ENCODE data around the gene INSIG1.

The INSIG1 gene

DNA sequence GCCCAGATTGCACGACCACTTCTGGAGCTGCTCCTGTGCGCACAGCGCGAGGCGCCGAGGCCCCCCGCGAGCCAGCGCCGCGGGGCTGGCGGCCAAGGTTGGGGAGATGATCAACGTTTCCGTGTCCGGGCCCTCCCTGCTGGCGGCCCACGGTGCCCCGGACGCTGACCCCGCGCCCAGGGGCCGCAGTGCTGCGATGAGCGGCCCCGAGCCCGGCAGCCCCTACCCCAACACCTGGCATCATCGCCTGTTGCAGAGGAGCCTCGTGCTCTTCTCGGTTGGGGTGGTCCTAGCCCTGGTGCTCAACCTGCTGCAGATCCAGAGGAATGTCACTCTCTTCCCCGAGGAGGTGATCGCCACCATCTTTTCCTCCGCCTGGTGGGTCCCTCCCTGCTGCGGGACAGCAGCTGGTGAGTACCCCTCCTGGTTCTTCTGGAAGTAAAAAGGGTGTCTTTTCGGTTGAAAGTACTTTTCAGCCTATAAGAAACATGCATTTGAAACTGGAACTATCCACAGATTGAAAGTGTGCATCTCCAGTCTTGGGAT is 683 bp downstream of the INSIG1 start:
- Mint-ChIP-seq H3K27me3 (ENCODE audit: low read depth) (no peaks in the 10 kb centered on the region), H3K36me3 (ENCODE audit: low read depth) (peaks cover 29% of the 10 kb centered on the region), H3K4me3 (peak overlapping the region; percentile 89), H3K27ac (peak overlapping the region; percentile 95), H3K9me3 (no peaks in the 10 kb centered on the region), H3K4me1 (ENCODE audit: low read depth) (peaks cover 40% of the 10 kb centered on the region)

DNA sequence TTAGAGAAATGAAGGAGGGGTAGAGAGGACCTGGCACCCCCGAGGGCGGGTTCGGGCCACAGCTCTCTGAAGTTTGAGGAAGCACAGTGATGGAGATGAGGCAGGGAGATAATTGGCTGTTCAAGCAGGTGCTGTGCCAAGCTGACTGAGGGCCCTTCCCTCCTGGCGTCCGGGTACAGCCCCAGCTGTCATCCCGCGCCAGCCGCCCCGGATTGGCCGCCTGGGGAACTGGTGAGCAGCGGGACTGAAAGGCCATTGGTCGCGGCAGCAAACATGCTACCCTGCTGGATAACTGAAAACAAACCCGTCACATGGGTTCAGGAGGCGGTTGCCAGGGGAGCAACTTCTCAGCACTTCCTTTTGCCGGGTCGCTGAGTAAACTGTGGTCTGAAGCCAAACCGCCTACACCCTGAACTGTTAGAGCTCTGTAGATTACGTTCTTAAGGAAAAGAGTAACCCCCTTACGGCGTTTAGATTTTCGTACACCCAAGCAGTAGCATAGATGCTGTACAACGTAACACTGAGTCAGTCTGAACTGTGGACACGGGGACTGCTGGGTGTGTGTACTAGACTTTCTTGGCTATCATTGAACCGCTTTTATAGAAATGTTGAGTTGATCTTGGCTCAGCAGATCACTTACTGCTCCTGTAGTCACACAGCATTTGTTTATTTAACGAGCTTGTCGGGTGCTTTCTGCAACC is 1.3 kb downstream of the INSIG1 start:
- peaks cover 33% of the 10 kb centered on the region for H3K36me3 Mint-ChIP-seq (ENCODE audit: low read depth)
- H3K4me1 Mint-ChIP-seq (ENCODE audit: low read depth), result peaks cover 40% of the 10 kb centered on the region
- peak overlapping the region; percentile 95 for H3K27ac Mint-ChIP-seq
- H3K9me3 Mint-ChIP-seq, result no peaks in the 10 kb centered on the region
- peak overlapping the region; percentile 89 for H3K4me3 Mint-ChIP-seq
- H3K27me3 Mint-ChIP-seq (ENCODE audit: low read depth), result no peaks in the 10 kb centered on the region

DNA sequence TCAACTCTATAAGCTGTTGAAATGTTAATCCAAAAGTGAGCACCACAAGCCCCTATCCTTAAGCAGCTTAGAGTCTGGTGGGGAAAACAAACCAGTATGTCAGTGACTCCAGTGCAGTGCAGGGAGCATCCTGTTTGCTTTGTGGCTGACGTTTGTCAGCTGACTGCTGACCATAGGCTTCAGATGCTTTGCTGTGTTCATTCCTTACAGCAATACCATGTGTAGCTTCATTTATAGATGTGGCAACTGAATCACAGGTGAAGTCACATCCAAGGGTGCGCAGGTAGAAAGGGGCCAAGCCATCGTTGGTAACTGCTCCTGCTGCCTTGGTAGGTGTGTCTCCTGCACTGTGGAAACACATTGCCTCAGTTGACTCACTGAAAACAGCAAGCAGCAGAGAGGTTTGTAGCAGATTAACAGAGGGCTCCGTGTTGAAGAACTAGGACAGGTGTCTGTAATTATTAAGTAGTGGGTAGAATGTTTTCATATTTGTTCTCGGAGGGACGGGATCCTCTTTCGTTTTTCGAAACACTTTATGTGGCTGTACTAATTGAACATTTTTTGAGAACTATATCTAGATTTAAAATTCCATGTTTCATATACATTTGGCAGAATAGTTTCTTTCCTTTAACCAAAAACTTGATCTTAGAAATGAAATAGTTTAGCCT is 2.0 kb downstream of the INSIG1 start:
- Mint-ChIP-seq H3K4me3 (peak overlapping the region; percentile 89), H3K27me3 (ENCODE audit: low read depth) (no peaks in the 10 kb centered on the region), H3K4me1 (ENCODE audit: low read depth) (peaks cover 42% of the 10 kb centered on the region), H3K36me3 (ENCODE audit: low read depth) (peaks cover 38% of the 10 kb centered on the region), H3K9me3 (no peaks in the 10 kb centered on the region), H3K27ac (peak overlapping the region; percentile 95)

DNA sequence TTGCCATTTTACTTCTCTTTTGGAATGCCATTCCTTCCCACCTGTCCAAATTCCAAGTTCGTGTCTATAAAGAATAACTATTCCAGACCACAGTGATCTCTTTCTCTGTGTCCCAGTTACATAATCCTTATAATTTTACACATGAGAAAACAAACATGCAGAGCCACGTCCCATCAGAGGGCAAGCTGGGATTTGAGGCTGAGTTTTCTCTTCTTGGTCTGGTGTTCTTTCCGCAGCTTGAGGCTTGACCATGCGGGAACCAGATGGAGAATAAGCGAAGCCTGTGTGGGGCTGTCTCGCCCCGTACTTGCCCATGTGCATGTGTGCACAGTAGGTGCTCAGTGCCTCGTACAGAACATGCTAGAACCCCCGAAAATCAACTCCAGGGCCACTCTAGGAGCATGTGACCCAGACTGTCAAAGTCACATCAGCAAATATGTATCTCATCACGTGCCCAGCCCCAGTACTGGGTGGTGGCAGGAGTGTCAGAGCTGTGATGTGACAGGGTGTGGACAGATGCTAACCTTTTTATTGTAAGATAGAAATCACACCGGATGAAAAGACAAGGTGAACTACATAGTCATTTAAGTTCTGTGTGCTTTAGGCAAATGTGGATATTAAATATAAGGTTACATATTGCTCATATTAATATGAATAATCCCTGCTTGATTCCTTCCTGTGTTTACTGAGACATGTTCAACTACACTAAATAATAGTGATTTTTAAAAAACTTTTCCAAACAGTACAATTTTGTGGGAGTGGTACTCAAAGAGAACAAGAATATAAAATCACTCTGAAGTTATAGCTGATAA is 3.2 kb downstream of the INSIG1 start:
- no peaks in the 10 kb centered on the region for H3K9me3 Mint-ChIP-seq
- peaks cover 44% of the 10 kb centered on the region for H3K4me1 Mint-ChIP-seq (ENCODE audit: low read depth)
- peak overlapping the region; percentile 47 for H3K27ac Mint-ChIP-seq
- H3K4me3 Mint-ChIP-seq, result peak overlapping the region; percentile 76
- H3K36me3 Mint-ChIP-seq (ENCODE audit: low read depth), result peaks cover 43% of the 10 kb centered on the region
- no peaks in the 10 kb centered on the region for H3K27me3 Mint-ChIP-seq (ENCODE audit: low read depth)

DNA sequence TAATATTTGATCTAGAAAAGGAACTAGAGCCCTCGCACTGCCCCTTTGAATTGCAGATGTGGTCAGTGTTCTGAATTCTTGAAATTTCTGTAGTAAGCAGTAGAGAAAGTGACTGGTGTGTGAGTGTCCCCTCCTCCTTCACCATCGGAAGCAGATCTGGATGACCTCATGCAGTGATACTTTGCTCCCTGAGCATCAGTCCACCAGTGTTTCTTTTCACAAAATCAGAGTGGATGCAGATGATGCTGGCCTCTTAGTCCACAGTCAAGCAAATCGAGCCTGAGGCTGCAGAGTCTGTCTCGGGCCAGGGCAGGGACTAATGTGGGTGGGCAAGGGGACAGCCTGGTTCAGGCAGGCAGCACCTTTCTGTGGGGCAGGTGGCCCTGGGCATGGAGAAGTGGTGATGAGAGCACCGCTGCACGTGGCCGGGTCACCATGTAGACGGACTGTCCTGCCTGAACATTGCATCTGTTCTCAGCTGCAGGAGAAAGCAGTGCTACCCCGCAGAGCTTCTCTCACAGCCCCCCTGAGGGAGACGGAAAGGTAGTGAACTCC is 5.4 kb downstream of the INSIG1 start:
- H3K4me1 Mint-ChIP-seq (ENCODE audit: low read depth), result peaks cover 42% of the 10 kb centered on the region
- H3K36me3 Mint-ChIP-seq (ENCODE audit: low read depth), result peaks cover 50% of the 10 kb centered on the region
- no peaks in the 10 kb centered on the region for H3K9me3 Mint-ChIP-seq
- no peaks in the 10 kb centered on the region for H3K27me3 Mint-ChIP-seq (ENCODE audit: low read depth)
- H3K4me3 Mint-ChIP-seq, result no peak overlapping the region
- H3K27ac Mint-ChIP-seq, result no peak overlapping the region

DNA sequence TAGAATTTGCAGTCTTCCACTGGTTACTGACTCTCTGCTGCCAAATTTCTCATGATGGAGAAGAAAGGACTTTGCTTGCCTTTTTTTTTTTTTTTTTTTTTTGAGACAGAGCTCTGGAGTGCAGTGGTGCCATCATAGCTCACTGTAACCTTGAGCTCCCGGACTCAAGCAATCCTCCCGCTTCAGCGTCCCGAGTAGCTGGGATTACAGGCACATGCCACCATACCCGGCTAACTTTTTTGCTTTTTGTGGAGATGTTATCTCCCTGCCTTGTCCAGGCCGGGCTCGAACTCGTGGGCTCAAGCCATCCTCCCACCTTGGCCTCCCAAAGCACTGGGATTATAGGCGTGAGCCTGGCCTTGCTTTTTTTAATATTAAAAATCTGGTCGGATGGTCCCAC is 6.2 kb downstream of the INSIG1 start:
- peaks cover 39% of the 10 kb centered on the region for H3K4me1 Mint-ChIP-seq (ENCODE audit: low read depth)

DNA sequence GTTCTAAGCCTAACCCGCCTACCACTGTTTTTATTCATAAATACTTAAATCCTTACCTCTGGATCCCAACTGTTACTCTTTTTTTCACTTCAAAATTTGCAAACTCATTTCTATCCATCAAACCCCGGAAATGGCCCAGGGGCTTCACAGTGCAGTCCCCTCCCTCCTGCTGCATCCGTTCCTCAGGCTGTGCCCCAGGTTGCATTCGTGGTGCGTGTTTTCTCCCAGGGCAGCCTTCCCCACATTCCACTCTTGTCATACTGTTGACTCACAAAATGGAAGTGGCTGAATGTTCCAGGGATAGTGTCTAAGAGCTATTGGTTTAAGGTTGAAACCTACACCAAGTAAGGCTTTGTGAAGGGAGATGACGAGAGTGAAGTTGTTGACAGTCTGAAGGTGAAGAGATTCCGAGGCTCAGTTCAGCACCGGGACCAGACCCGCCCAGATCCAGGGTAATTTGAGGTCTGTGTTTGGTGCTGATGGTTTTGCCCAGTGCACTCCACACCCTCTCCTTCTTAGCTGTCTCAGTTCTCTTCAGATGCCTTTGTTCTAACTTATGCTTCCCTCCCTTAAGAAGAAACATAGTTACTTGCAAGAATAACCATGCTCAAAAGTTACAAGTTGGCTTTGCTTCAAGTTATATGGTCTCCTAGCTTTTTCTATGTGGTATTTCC is 7.7 kb downstream of the INSIG1 start:
- H3K9me3 Mint-ChIP-seq, result no peaks in the 10 kb centered on the region
- H3K36me3 Mint-ChIP-seq (ENCODE audit: low read depth), result peaks cover 56% of the 10 kb centered on the region
- H3K27ac Mint-ChIP-seq, result peak overlapping the region; percentile 32
- H3K27me3 Mint-ChIP-seq (ENCODE audit: low read depth), result no peaks in the 10 kb centered on the region
- peaks cover 32% of the 10 kb centered on the region for H3K4me1 Mint-ChIP-seq (ENCODE audit: low read depth)
- H3K4me3 Mint-ChIP-seq, result no peak overlapping the region

More for the DNA sequence above, 6.2 kb downstream of the INSIG1 start:
- Mint-ChIP-seq H3K36me3 (ENCODE audit: low read depth) (peaks cover 56% of the 10 kb centered on the region), H3K9me3 (no peaks in the 10 kb centered on the region), H3K27ac (peak overlapping the region; percentile 36), H3K4me3 (no peak overlapping the region), H3K27me3 (ENCODE audit: low read depth) (no peaks in the 10 kb centered on the region)

DNA sequence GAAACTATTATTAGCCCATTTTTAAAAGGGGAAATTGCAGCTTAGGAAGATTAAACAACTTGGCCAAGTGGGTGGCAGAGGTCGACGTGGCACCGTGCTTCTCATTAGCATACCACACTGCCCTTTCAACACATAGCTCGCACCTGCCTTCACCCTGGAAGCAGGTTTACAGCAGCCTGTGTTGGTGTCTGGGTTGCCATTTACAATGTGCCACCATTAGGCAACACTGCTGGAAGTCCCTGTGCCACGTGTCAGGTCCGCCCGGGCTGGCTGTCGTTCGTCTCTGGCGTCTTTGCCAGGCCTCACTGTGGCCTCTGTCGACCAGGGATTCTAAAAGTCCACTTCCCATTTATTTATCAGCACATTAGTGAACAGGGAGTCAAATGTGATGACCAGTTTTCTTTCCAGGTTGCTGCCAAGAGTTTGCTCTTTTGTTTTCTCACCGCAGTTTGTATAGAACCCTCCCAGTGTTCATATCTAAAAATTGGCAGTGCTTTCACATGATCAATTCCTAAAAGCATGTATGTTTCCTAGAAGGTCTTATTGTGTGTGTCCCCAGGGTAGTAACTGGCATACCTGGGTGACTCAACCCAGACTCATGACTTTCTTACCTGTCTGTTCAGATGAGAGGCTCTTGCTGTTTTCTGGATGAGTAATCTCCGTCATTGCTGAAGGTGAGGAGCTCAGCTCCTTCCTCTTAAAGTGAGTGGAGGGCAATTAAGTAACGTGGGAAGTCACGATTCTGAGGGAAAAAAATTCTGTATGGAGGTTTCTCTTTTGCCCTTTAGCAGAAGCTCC is 9.2 kb downstream of the INSIG1 start:
- Mint-ChIP-seq H3K4me1 (ENCODE audit: low read depth) (peaks cover 19% of the 10 kb centered on the region), H3K27me3 (ENCODE audit: low read depth) (no peaks in the 10 kb centered on the region), H3K4me3 (no peak overlapping the region), H3K27ac (no peak overlapping the region), H3K36me3 (ENCODE audit: low read depth) (peaks cover 49% of the 10 kb centered on the region), H3K9me3 (no peaks in the 10 kb centered on the region)

DNA sequence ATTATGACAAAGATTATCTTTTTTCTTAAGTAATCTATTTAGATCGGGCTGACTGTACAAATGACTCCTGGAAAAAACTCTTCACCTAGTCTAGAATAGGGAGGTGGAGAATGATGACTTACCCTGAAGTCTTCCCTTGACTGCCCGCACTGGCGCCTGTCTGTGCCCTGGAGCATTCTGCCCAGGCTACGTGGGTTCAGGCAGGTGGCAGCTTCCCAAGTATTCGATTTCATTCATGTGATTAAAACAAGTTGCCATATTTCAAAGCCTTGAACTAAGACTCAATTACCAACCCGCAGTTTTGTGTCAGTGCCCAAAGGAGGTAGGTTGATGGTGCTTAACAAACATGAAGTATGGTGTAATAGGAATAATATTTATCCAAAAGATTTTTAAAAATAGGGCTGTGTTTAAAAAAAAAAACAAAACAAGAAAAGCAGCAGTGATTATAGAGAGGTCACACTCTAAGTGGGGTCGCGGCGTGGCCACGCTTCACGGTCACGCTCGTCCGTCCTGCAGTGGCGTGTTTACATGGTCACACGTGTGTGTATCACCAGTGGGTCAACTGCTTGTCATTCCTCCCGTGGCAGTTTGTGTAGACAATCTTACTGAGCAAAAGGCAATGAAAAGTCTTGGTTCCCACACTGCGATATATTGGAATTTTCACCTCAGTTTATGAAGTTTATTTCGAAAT is 10.8 kb downstream of the INSIG1 start:
- H3K4me1 Mint-ChIP-seq (ENCODE audit: low read depth), result peaks cover 17% of the 10 kb centered on the region
- peaks cover 48% of the 10 kb centered on the region for H3K36me3 Mint-ChIP-seq (ENCODE audit: low read depth)
- no peaks in the 10 kb centered on the region for H3K9me3 Mint-ChIP-seq
- no peaks in the 10 kb centered on the region for H3K27me3 Mint-ChIP-seq (ENCODE audit: low read depth)
- no peak overlapping the region for H3K27ac Mint-ChIP-seq
- no peak overlapping the region for H3K4me3 Mint-ChIP-seq

DNA sequence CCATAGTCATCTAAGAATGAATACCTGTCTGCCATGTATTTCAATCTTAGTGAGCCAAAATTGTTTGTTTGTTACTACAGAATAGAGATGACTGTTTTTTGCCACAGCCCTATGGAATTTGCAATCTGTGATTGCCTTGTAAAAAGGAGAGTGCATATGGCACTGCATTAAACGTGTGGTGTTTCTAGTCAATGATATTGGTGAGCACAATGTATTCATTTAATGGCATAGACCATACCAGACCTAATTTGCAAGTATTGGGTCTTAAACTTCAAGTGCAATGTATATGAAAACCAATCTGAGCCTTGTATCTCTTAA is 11.3 kb downstream of the INSIG1 start:
- H3K9me3 Mint-ChIP-seq, result no peaks in the 10 kb centered on the region
- H3K4me3 Mint-ChIP-seq, result no peak overlapping the region
- no peak overlapping the region for H3K27ac Mint-ChIP-seq
- peaks cover 17% of the 10 kb centered on the region for H3K4me1 Mint-ChIP-seq (ENCODE audit: low read depth)
- no peaks in the 10 kb centered on the region for H3K27me3 Mint-ChIP-seq (ENCODE audit: low read depth)
- H3K36me3 Mint-ChIP-seq (ENCODE audit: low read depth), result peaks cover 44% of the 10 kb centered on the region

DNA sequence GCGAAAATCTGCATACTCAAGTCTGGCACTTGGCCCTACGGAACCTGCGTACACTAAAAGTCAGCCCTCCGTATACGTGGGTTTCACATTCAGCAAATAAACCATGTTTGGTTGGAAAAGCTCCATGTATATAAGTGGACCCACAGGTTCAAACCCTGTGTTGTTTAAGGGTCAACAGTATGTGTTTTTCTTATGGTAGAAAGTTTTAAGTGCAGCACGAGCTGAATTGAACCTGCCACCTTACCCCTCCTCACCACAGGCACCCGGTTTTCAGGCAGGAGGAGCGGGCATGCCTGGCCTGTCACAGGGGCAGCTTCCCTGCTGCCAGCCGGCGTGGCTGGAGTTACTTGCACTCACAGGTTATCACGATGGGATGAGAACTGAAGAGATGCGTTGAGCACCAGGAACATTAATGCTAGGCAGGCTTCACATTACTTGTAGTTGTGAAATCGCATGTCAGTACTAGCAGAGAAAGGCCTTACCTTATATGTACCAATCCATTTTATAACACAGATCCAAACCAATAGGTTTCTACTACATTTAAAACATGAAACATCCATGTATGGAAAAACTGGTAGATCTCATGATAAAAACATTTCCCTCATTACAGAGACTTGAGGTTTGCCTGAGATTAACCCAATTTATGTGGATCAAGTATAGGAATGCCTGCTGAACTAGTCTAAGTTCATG is 12.9 kb downstream of the INSIG1 start:
- no peaks in the 10 kb centered on the region for H3K9me3 Mint-ChIP-seq
- peaks cover 35% of the 10 kb centered on the region for H3K36me3 Mint-ChIP-seq (ENCODE audit: low read depth)
- H3K4me1 Mint-ChIP-seq (ENCODE audit: low read depth), result peaks cover 7% of the 10 kb centered on the region
- no peaks in the 10 kb centered on the region for H3K27me3 Mint-ChIP-seq (ENCODE audit: low read depth)
- no peak overlapping the region for H3K4me3 Mint-ChIP-seq
- no peak overlapping the region for H3K27ac Mint-ChIP-seq

DNA sequence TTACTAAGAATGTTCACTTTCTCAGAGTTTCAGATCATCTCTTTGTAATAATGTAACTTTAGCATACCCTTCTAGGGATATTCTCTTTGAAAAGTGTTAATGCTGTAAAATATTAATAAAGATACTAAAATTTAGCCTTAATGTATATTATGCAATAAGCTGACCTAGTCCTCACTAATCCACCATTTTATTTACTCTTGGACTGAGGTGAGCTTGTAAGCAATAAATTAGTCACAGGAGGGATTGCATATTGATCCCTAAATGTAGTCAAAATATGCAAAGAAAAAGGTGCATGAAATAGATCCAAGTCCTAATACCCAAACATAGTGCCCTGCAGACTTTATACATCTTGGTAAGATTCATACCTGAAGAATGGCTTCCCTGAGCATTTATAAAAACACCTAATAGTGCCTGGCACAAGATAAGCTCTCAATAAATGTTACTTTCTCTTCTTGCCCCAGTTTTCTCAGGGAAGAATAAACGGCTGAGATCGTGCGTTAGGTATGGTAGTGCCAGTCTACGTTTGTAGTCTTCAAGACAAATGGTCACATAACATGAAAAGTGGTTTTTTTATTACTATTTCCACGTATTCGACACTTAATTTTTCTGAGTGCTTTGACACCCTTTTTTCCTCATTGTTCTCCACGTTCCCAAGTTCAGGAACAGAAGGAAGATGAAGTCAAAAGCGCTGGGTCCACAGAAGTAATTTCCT is 14.3 kb downstream of the INSIG1 start:
- Mint-ChIP-seq H3K36me3 (ENCODE audit: low read depth) (peaks cover 30% of the 10 kb centered on the region), H3K27ac (no peak overlapping the region), H3K9me3 (no peaks in the 10 kb centered on the region), H3K4me1 (ENCODE audit: low read depth) (peaks cover 4% of the 10 kb centered on the region), H3K4me3 (no peak overlapping the region), H3K27me3 (ENCODE audit: low read depth) (no peaks in the 10 kb centered on the region)

Data from T-helper 1 cell treated with Interleukin-12 subunit alpha and Interleukin-12 subunit beta and Interleukin-4 antibody, amounts not matched to agents 30 μg/mL and 1 μg/mL, for 36 hours (primary cell).